Embryonic facial prominence (tissue), 1 donor: Measurements from ENCODE around the gene SPO11.

Source experiments
- DNase-seq: peaks from one replicate; pipeline ENCODE4 v3.0.0-alpha.2; 2016; ENCODE audit errors: extremely low spot score

Gene SPO11

GRCh38 chr20:57375652-57376230 is 46.1 kb downstream of the SPO11 start:
- no peak for DNase-seq

- DNase-seq: no peak
These were observed 47.7 kb downstream of the SPO11 start for GRCh38 chr20:57377350-57377749.

- DNase-seq: no peak
These were observed 48.5 kb downstream of the SPO11 start for GRCh38 chr20:57378107-57378506.

GRCh38 chr20:57378646-57379262 is 49.2 kb downstream of the SPO11 start:
- no peak for DNase-seq

GRCh38 chr20:57379263-57379647 is 49.7 kb downstream of the SPO11 start:
- DNase-seq: no peak

GRCh38 chr20:57380081-57380750 is 50.6 kb downstream of the SPO11 start:
- no peak for DNase-seq

GRCh38 chr20:57381596-57382503 is 52.2 kb downstream of the SPO11 start:
- DNase-seq: peak; percentile 41

GRCh38 chr20:57382516-57382915 is 52.9 kb downstream of the SPO11 start:
- DNase-seq: no peak

GRCh38 chr20:57383447-57384347 is 54.1 kb downstream of the SPO11 start:
- DNase-seq: no peak

GRCh38 chr20:57384486-57384885 is 54.9 kb downstream of the SPO11 start:
- no peak for DNase-seq

- no peak for DNase-seq
These were observed 55.6 kb downstream of the SPO11 start for GRCh38 chr20:57384953-57385761.

GRCh38 chr20:57385940-57386339 is 56.3 kb downstream of the SPO11 start:
- no peak for DNase-seq

GRCh38 chr20:57386762-57387161 is 57.2 kb downstream of the SPO11 start:
- DNase-seq: no peak

GRCh38 chr20:57387463-57387862 is 57.9 kb downstream of the SPO11 start:
- no peak for DNase-seq

- DNase-seq: no peak
These were observed 58.4 kb downstream of the SPO11 start for GRCh38 chr20:57387945-57388371.

- DNase-seq: no peak
These were observed 59.5 kb downstream of the SPO11 start for GRCh38 chr20:57388953-57389694.

- DNase-seq: no peak
These were observed 60.3 kb downstream of the SPO11 start for GRCh38 chr20:57389695-57390603.

GRCh38 chr20:57390604-57391438 is 61.2 kb downstream of the SPO11 start, which contains the start of gene RBM38:
TSS of gene RBM38 (plus strand) at chr20:57391396. CDS start at chr20:57391582, 186 bp downstream.
- DNase-seq: peak; percentile 36
